Stomach smooth muscle (tissue), 2 donors: Measurements from ENCODE around the gene PLCD1.

Experiments used
- H3K27ac ChIP-seq: one replicate; pipeline ENCODE4 v1.7.0; 2013; ENCODE audit warnings: mild to moderate bottlenecking, low read length, inconsistent platforms
- H3K27me3 ChIP-seq, 2 donors: one replicate each; pipeline ENCODE4 v1.7.0; 2013; ENCODE audit warnings: low read length in 2 of 2; ENCODE audit not compliant: insufficient read depth in 2 of 2, control insufficient read depth in 1 of 2
- H3K36me3 ChIP-seq, 2 donors: one replicate each; pipeline ENCODE4 v1.7.0; 2013; ENCODE audit warnings: low read length in 2 of 2; ENCODE audit not compliant: control insufficient read depth in 2 of 2, insufficient read depth in 2 of 2
- H3K4me1 ChIP-seq: one replicate; pipeline ENCODE4 v1.7.0; 2013; ENCODE audit warnings: low read length; ENCODE audit not compliant: control insufficient read depth, insufficient read depth
- H3K4me3 ChIP-seq, 2 donors: one replicate each; pipeline ENCODE4 v1.7.0; 2013; ENCODE audit warnings: low read length in 2 of 2
- H3K9ac ChIP-seq, 2 donors: one replicate each; pipeline ENCODE4 v1.7.0; 2013; ENCODE audit warnings: low read length in 2 of 2, mild to moderate bottlenecking in 1 of 2
- H3K9me3 ChIP-seq, 2 donors: one replicate each; pipeline ENCODE4 v1.7.0; 2013; ENCODE audit warnings: low read length in 2 of 2; ENCODE audit not compliant: control insufficient read depth in 2 of 2
- donor health status: healthy.
- donor health status: Pancreatic carcinoma.

The PLCD1 gene

DNA sequence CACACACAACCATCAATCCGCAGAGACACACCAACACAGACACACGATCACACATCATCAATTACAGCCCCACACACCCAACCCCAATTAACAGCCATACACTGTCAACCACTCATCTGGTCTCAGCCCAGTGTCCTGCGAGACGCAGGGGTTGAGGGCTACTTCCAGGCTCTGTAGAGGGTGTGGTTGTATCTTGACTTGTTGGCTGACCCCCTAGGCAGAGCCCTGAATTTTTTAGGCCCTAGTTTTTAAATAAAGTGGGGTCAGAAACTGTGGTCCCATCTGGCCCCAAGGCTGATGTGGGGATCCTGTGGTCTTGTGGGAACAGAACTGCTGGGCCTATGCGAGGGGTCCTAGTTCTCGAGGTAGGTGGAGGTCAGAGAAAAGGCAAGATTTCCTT lies 29.6 kb downstream of the PLCD1 start:
- no peak overlapping the region for H3K27ac ChIP-seq
- H3K27me3 ChIP-seq: no peaks in the 10 kb centered on the region
- H3K9ac ChIP-seq: no peak overlapping the region
- no peak overlapping the region for H3K4me3 ChIP-seq
- no peaks in the 10 kb centered on the region for H3K9me3 ChIP-seq
- peaks cover 0 to 6% of the 10 kb centered on the region in 2 donors for H3K36me3 ChIP-seq
- H3K4me1 ChIP-seq: peaks cover 21% of the 10 kb centered on the region

- Histone ChIP-seq H3K9me3 (no peaks in the 10 kb centered on the region), H3K27ac (peak overlapping the region; percentile 76), H3K4me3 (peak overlapping the region in 1 of 2 donors; percentile 80), H3K4me1 (peaks cover 23% of the 10 kb centered on the region), H3K9ac (peak overlapping the region; percentile 81 to 85), H3K27me3 (no peaks in the 10 kb centered on the region), H3K36me3 (peaks cover 0 to 6% of the 10 kb centered on the region in 2 donors)
Measured at GRCh38 chr3:37997791-37998370, 31.6 kb downstream of the PLCD1 start.

DNA sequence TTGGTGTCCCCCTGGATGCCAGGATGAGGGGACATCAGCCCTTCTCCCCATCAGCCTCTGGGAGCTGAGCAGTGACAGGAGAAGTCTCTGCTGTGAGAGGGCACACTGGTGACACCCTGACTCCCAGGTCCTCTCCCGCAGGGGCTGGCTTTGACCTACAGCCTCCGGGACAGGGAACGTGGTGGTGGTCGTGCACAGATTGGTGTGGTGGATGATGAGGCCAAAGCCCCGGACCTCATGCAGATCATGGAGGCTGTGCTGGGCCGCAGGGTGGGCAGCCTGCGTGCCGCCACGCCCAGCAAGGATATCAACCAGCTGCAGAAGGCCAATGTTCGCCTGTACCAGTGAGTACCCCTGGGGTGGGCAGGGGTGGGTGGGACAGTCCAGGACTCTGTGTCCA lies 32.1 kb downstream of the PLCD1 start:
- Histone ChIP-seq H3K36me3 (peaks cover 0 to 6% of the 10 kb centered on the region in 2 donors), H3K27me3 (no peaks in the 10 kb centered on the region), H3K4me1 (peaks cover 23% of the 10 kb centered on the region), H3K9me3 (no peaks in the 10 kb centered on the region), H3K9ac (no peak overlapping the region), H3K27ac (no peak overlapping the region), H3K4me3 (no peak overlapping the region)

DNA sequence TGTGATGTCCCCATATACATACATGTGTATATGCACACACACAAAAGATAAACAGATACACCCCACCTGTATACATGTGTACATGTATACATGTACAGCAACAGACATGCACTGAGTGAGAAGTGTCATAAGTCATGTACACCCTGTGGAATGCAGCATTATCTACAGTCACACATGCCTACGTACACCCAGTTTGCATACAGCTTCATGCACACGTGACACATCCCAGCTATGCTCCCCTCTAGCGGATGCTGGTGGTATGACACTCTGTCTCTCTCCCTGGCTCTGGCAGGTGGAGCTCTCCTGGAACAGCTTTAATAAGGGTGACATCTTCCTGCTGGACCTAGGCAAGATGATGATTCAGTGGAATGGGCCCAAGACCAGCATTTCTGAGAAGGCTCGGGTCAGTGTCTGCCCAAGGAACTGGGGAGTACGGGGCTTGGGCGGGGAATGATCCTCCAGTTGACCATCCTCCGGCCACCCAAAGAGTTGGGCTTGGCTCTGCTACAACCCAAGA lies 32.6 kb downstream of the PLCD1 start:
- no peak overlapping the region for H3K27ac ChIP-seq
- H3K36me3 ChIP-seq: peaks cover 0 to 6% of the 10 kb centered on the region in 2 donors
- no peak overlapping the region for H3K9ac ChIP-seq
- H3K4me1 ChIP-seq: peaks cover 23% of the 10 kb centered on the region
- no peaks in the 10 kb centered on the region for H3K9me3 ChIP-seq
- H3K27me3 ChIP-seq: no peaks in the 10 kb centered on the region
- H3K4me3 ChIP-seq: no peak overlapping the region

GRCh38 chr3:37995652-37996641 lies 33.5 kb downstream of the PLCD1 start:
- H3K36me3 ChIP-seq: peaks cover 0 to 6% of the 10 kb centered on the region in 2 donors
- H3K9ac ChIP-seq: no peak overlapping the region
- no peak overlapping the region for H3K27ac ChIP-seq

DNA sequence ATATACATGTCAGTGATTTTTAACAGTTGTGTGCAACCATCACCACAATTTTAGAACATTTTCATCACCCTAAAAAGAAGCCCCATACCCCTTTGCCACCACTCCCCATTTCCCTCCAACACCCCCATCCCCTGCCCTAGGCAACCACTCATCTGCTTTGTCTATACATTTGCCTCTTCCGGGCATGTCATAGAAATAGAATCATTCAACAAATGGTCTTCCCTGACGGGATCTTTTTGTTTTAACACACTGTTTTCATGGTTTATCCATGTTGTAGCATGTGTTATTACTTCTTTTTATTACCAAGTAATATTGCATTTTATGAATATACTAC lies 34.8 kb downstream of the PLCD1 start:
- H3K36me3 ChIP-seq: peaks cover 0 to 4% of the 10 kb centered on the region in 2 donors
- peak overlapping the region; percentile 74 to 86 for H3K4me3 ChIP-seq
- H3K27me3 ChIP-seq: no peaks in the 10 kb centered on the region
- H3K27ac ChIP-seq: no peak overlapping the region
- peak overlapping the region in 1 of 2 donors; percentile 68 for H3K9ac ChIP-seq
- no peaks in the 10 kb centered on the region for H3K9me3 ChIP-seq
- H3K4me1 ChIP-seq: peaks cover 23% of the 10 kb centered on the region

More at GRCh38 chr3:37995652-37996641, 33.5 kb downstream of the PLCD1 start:
- peaks cover 23% of the 10 kb centered on the region for H3K4me1 ChIP-seq
- no peaks in the 10 kb centered on the region for H3K27me3 ChIP-seq
- no peaks in the 10 kb centered on the region for H3K9me3 ChIP-seq
- no peak overlapping the region for H3K4me3 ChIP-seq

- H3K4me1 ChIP-seq: peaks cover 19% of the 10 kb centered on the region
- H3K27ac ChIP-seq: peak overlapping the region; percentile 55
- H3K4me3 ChIP-seq: peak overlapping the region; percentile 74 to 86
- no peaks in the 10 kb centered on the region for H3K9me3 ChIP-seq
- peak overlapping the region; percentile 63 to 68 for H3K9ac ChIP-seq
- no peaks in the 10 kb centered on the region for H3K27me3 ChIP-seq
- H3K36me3 ChIP-seq: peaks cover 0 to 4% of the 10 kb centered on the region in 2 donors
Measured at GRCh38 chr3:37993820-37994638, 35.4 kb downstream of the PLCD1 start.

DNA sequence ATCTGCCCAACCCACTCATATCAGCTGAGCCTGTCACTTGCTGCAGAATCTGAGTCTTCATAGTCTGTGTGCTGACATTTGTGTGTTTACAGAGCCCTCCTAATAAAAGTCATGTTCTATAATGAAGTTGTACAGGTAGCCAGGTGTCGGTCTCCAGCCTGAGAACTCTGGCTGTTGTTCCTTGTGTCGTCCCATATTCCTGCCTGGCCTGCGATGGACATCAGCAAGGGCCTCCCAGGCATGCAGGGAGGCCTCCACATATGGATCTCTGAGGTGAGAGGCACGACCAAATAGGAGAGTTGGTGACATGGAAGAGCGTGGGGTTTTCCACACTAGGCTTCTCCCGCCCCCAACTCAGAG lies 36.0 kb downstream of the PLCD1 start:
- Histone ChIP-seq H3K36me3 (peaks cover 0 to 4% of the 10 kb centered on the region in 2 donors), H3K4me1 (peaks cover 17% of the 10 kb centered on the region), H3K27ac (peak overlapping the region; percentile 55), H3K9ac (peak overlapping the region in 1 of 2 donors; percentile 63), H3K4me3 (peak overlapping the region; percentile 74 to 86), H3K27me3 (no peaks in the 10 kb centered on the region), H3K9me3 (no peaks in the 10 kb centered on the region)

GRCh38 chr3:37993067-37993455 lies 36.4 kb downstream of the PLCD1 start:
- no peak overlapping the region for H3K27ac ChIP-seq
- H3K27me3 ChIP-seq: no peaks in the 10 kb centered on the region
- no peak overlapping the region for H3K4me3 ChIP-seq
- peaks cover 0 to 4% of the 10 kb centered on the region in 2 donors for H3K36me3 ChIP-seq
- H3K9me3 ChIP-seq: no peaks in the 10 kb centered on the region
- H3K4me1 ChIP-seq: peaks cover 13% of the 10 kb centered on the region
- no peak overlapping the region for H3K9ac ChIP-seq

- H3K9ac ChIP-seq: no peak overlapping the region
- H3K36me3 ChIP-seq: peaks cover 0 to 4% of the 10 kb centered on the region in 2 donors
- H3K4me1 ChIP-seq: peaks cover 13% of the 10 kb centered on the region
- no peak overlapping the region for H3K4me3 ChIP-seq
- H3K9me3 ChIP-seq: no peaks in the 10 kb centered on the region
- no peaks in the 10 kb centered on the region for H3K27me3 ChIP-seq
- no peak overlapping the region for H3K27ac ChIP-seq
Measured at GRCh38 chr3:37992271-37993066, 37.0 kb downstream of the PLCD1 start.
